Calu3 (cell line): ENCODE results near the gene CFAP20DC. TPM values are rescaled to one million over a fixed set of nuclear protein-coding genes. Genes with fewer than 3 reads are reported as not detected.

Experiments
- BruUV-seq: library from RNA; stranded (reverse); fragments of 400-500 nt; replicated peaks from 2 replicates; lab custom pipeline; 2021; lab: Mats Ljungman, UMichigan
- CTCF ChIA-PET: fragments of 300-600 bp; sonication (Branson Sonifier 250); formaldehyde crosslinking; loops from one replicate; lab custom pipeline; 2022; ENCODE audit warnings: antibody characterized with exemption; lab: Charles Lee
- DNase-seq: peaks from one replicate; pipeline ENCODE4 v3.0.0; 2022
- H3K27ac Mint-ChIP-seq: one replicate; pipeline ENCODE4 v1.8.0; 2022; ENCODE audit warnings: mixed read lengths; ENCODE audit not compliant: unreplicated experiment
- H3K27me3 Mint-ChIP-seq: one replicate; pipeline ENCODE4 v1.8.0; 2022; ENCODE audit warnings: mixed read lengths; ENCODE audit not compliant: unreplicated experiment
- H3K36me3 Mint-ChIP-seq: one replicate; pipeline ENCODE4 v1.8.0; 2022; ENCODE audit warnings: mild to moderate bottlenecking, moderate library complexity, mixed read lengths; ENCODE audit not compliant: insufficient read depth, unreplicated experiment
- H3K4me1 Mint-ChIP-seq: one replicate; pipeline ENCODE4 v1.8.0; 2022; ENCODE audit warnings: mild to moderate bottlenecking, low read depth, mixed read lengths; ENCODE audit not compliant: unreplicated experiment
- H3K4me3 Mint-ChIP-seq: one replicate; pipeline ENCODE4 v1.8.0; 2022; ENCODE audit warnings: mild to moderate bottlenecking, low read depth, moderate library complexity, mixed read lengths; ENCODE audit not compliant: unreplicated experiment
- H3K9me3 Mint-ChIP-seq: one replicate; pipeline ENCODE4 v1.8.0; 2022; ENCODE audit warnings: low read depth, mixed read lengths; ENCODE audit not compliant: unreplicated experiment
- intact Hi-C: fragments of 100-400 bp; cut with micrococcal nuclease; formaldehyde crosslinking; loops from one replicate; pipeline ENCODE4 v1.10.0; 2022; ENCODE audit not compliant: unreplicated experiment
- total RNA-seq: library from RNA; stranded (reverse); gene quantifications from 2 replicates; pipeline ENCODE4 v1.2.3, GENCODE V29; 2022
- TF ChIP-seq, protein P1 (sequence below): fragments of 200-600 bp; IDR thresholded peaks from one replicate; pipeline ENCODE4 v1.8.0; 2022; ENCODE audit warnings: antibody characterized with exemption; ENCODE audit not compliant: unreplicated experiment

CFAP20DC gene
- total RNA-seq, 1 experiment from 2014 or later: 5.8 TPM

GRCh38 chr3:58953288-58953687 lies 96.5 kb downstream of the CFAP20DC start:
- intact Hi-C loops: no loop called here
- Mint-ChIP-seq H3K27ac (no peak overlapping the region), H3K9me3 (peaks cover 3% of the 10 kb centered on the region), H3K4me3 (no peak overlapping the region), H3K4me1 (no peaks in the 10 kb centered on the region), H3K36me3 (no peaks in the 10 kb centered on the region), H3K27me3 (no peaks in the 10 kb centered on the region)
- DNase-seq: no peak
- BruUV-seq: no TSS peak
- CTCF ChIA-PET: interaction anchor here (0.7 to 1.3 kb wide), 2 partner anchors 9 to 64 kb away, joined by 3 to 4 read pairs; no protein-coding TSS in a partner anchor
- TF ChIP-seq, protein P1, sequence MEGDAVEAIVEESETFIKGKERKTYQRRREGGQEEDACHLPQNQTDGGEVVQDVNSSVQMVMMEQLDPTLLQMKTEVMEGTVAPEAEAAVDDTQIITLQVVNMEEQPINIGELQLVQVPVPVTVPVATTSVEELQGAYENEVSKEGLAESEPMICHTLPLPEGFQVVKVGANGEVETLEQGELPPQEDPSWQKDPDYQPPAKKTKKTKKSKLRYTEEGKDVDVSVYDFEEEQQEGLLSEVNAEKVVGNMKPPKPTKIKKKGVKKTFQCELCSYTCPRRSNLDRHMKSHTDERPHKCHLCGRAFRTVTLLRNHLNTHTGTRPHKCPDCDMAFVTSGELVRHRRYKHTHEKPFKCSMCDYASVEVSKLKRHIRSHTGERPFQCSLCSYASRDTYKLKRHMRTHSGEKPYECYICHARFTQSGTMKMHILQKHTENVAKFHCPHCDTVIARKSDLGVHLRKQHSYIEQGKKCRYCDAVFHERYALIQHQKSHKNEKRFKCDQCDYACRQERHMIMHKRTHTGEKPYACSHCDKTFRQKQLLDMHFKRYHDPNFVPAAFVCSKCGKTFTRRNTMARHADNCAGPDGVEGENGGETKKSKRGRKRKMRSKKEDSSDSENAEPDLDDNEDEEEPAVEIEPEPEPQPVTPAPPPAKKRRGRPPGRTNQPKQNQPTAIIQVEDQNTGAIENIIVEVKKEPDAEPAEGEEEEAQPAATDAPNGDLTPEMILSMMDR: no peak

- BruUV-seq: no TSS peak
- intact Hi-C loops: no loop called here
- no peak for DNase-seq
Observed at GRCh38 chr3:58952128-58952917, 97.5 kb downstream of the CFAP20DC start.

DNA sequence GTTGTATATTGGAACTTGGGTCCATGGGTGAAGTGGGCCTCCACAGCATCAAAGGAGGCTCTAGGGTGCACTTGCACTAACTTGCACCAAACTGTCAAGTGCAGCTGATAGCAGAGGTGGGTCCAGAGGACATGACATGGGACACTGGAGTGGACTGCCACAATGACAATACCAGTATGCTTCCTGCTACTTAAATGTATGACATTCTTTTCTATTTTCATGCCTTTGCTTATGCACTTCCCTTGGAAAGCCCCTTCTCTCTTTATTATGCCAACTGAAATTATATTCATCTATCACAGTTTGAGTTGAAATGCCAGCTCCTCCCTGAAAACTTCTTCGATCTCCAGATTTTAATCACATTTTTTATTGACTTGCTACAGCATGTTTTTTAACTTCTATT lies 101.8 kb downstream of the CFAP20DC start:
- no peak overlapping the region for H3K4me3 Mint-ChIP-seq
- no TSS peak for BruUV-seq
- TF ChIP-seq, protein P1: no peak
- no peaks in the 10 kb centered on the region for H3K27me3 Mint-ChIP-seq
- intact Hi-C loops: no loop called here
- peaks cover 3% of the 10 kb centered on the region for H3K9me3 Mint-ChIP-seq
- no peaks in the 10 kb centered on the region for H3K4me1 Mint-ChIP-seq
- H3K36me3 Mint-ChIP-seq: no peaks in the 10 kb centered on the region
- no peak for DNase-seq
- no peak overlapping the region for H3K27ac Mint-ChIP-seq
- CTCF ChIA-PET: no interaction called here

More at GRCh38 chr3:58952128-58952917, 97.5 kb downstream of the CFAP20DC start:
- CTCF ChIA-PET: no interaction called here
- Mint-ChIP-seq H3K27me3 (no peaks in the 10 kb centered on the region), H3K27ac (no peak overlapping the region), H3K4me1 (no peaks in the 10 kb centered on the region), H3K4me3 (no peak overlapping the region), H3K36me3 (no peaks in the 10 kb centered on the region), H3K9me3 (peaks cover 3% of the 10 kb centered on the region)
- TF ChIP-seq, protein P1: no peak

DNA sequence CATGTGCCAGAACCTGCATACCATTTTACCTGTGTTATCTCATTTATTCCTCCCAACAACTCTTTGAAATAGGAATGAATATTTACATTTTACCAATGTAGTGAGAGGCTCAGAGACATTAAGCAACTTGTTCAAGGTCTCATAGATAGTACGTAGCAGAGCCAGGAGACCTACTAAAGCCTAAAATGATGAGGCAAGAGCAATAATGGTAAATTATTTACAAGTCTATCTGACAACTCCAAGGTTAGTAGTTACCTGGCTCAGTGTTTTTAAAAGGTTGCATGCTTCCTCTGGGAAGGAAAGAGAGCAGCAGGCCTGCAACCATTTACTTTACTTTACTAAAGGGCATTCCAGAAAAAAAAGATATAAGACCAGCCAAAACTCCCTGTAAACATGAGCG lies 103.0 kb downstream of the CFAP20DC start:
- H3K9me3 Mint-ChIP-seq: peaks cover 3% of the 10 kb centered on the region
- BruUV-seq: no TSS peak
- intact Hi-C loops: no loop called here
- H3K4me3 Mint-ChIP-seq: no peak overlapping the region
- DNase-seq: no peak
- H3K36me3 Mint-ChIP-seq: no peaks in the 10 kb centered on the region
- CTCF ChIA-PET: no interaction called here
- no peak overlapping the region for H3K27ac Mint-ChIP-seq
- TF ChIP-seq, protein P1: no peak
- H3K27me3 Mint-ChIP-seq: no peaks in the 10 kb centered on the region
- H3K4me1 Mint-ChIP-seq: no peaks in the 10 kb centered on the region
